H1 (cell line): ENCODE data around the gene SLAMF1. TPM values are rescaled to one million over a fixed set of nuclear protein-coding genes. Genes with fewer than 3 reads are reported as not detected.

Experiments used
- CBX8 ChIP-seq: fragments of 300-800, 300-1000 bp; sonication (generic); IDR thresholded peaks from 2 replicates; pipeline ENCODE4 v1.7.1; 2016; ENCODE audit warnings: low read depth, low read length, borderline replicate concordance
- CREB1 ChIP-seq: IDR thresholded peaks from 2 replicates; pipeline ENCODE4 v1.6.1; 2012; ENCODE audit warnings: inconsistent platforms
- EP300 ChIP-seq, 2 experiments: IDR thresholded peaks; 1 replicate in 1 of 2; 2 replicates in 1 of 2; pipeline ENCODE4 v1.6.1; 2011 to 2012; ENCODE audit warnings: low read depth in 2 of 2, low read length in 2 of 2, mild to moderate bottlenecking in 2 of 2, borderline replicate concordance in 1 of 2, inconsistent platforms in 1 of 2, moderate library complexity in 1 of 2
- HDAC6 ChIP-seq: IDR thresholded peaks from one replicate; pipeline ENCODE4 v1.7.1; 2012; ENCODE audit warnings: low read depth, mild to moderate bottlenecking, inconsistent platforms, low read length, moderate library complexity
- KDM5A ChIP-seq: fragments of 200-600 bp; IDR thresholded peaks from 2 replicates; pipeline ENCODE4 v1.7.1; 2012; ENCODE audit warnings: mild to moderate bottlenecking, low read length, inconsistent platforms, mixed read lengths
- MAFK ChIP-seq: IDR thresholded peaks from 2 replicates; pipeline ENCODE4 v1.6.1; 2012; ENCODE audit warnings: low read depth, mild to moderate bottlenecking, improper control_type of control experiment, low read length
- POU5F1 ChIP-seq: IDR thresholded peaks from 2 replicates; pipeline ENCODE4 v1.6.1; 2011; ENCODE audit warnings: low read depth, mild to moderate bottlenecking, low read length, moderate library complexity
- TCF12 ChIP-seq: IDR thresholded peaks from 2 replicates; pipeline ENCODE4 v1.6.1; 2011; ENCODE audit warnings: low read depth, mild to moderate bottlenecking, low read length
- YY1 ChIP-seq: IDR thresholded peaks from 2 replicates; pipeline ENCODE4 v1.6.1; 2011; ENCODE audit warnings: low read depth, mild to moderate bottlenecking, low read length
- polyA plus RNA-seq, 7 experiments: library from polyadenylated mRNA; depleted of rRNA in 3 of 7; stranded (reverse) in 5 of 7; unstranded in 2 of 7; fragments of >200 nt in 5 of 7; fragments of 200-250 nt in 2 of 7; gene quantifications; 1 replicate in 5 of 7; 2 replicates in 1 of 7; 4 replicates in 1 of 7; pipeline versions ENCODE4 v1.2.1 to v1.2.3, GENCODE V29; 2011 to 2013; ENCODE audit warnings: missing spikeins in 2 of 7, mixed read lengths in 2 of 7
- total RNA-seq: library from RNA; stranded (reverse); fragmentation: NEBNext Ultra II Directional; extraction: Animal tissue kit (Norgen Biotek cat#: 25700); gene quantifications from 2 replicates; pipeline ENCODE4 v1.2.1, GENCODE V29; 2021
- TF ChIP-seq, protein P1 (sequence below): fragments of 300-600 bp; sonication (generic); IDR thresholded peaks from 2 replicates; pipeline ENCODE4 v1.7.1; 2012; ENCODE audit warnings: low read length, moderate library complexity, mild to moderate bottlenecking, inconsistent platforms; ENCODE audit not compliant: insufficient replicate concordance

Gene SLAMF1
- total and polyA plus RNA-seq, 2 of the 8 experiments (the other 6 are each of a cell fraction or from before 2014, with no cell fraction given), result not detected

DNA sequence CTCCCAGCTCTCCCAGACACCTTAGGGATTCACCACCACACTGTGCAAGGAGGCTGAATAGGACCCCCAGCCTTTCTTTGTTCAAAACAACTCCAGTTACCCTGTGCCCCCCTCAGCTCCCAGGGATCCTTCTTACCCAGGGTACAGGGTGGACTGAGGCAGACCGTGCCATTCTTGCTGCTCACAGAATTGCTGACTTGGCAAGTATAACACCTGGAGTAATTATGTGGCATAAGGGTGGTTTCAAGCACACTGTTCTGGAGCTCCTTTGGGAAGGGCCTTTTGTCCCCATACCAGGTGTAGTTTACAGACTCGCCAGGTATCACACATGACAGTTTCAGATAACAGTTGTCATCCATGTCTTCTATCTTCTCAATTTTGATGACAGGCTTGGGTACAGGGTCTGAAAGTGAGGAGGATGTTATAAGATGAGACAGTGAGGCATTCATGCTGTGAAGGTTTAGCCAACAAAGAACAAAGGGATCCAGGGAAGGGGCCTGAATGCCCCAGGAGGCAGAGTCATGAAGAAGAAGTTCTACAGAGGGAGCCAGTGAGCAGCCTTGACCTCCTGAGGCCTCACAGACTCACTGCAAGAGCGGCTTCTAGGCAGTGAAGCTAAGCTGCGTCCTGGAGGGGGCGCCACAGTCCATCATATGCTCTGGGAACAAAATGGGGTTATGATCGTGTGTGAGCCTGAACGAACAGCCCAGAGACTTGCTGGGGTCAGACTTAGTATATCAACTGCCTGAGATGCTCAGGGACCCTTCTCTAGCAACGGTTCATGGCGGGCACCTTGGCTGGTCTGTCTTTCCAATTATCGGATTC is 34.4 kb upstream of the SLAMF1 start (continued):
- TF ChIP-seq, protein P1, sequence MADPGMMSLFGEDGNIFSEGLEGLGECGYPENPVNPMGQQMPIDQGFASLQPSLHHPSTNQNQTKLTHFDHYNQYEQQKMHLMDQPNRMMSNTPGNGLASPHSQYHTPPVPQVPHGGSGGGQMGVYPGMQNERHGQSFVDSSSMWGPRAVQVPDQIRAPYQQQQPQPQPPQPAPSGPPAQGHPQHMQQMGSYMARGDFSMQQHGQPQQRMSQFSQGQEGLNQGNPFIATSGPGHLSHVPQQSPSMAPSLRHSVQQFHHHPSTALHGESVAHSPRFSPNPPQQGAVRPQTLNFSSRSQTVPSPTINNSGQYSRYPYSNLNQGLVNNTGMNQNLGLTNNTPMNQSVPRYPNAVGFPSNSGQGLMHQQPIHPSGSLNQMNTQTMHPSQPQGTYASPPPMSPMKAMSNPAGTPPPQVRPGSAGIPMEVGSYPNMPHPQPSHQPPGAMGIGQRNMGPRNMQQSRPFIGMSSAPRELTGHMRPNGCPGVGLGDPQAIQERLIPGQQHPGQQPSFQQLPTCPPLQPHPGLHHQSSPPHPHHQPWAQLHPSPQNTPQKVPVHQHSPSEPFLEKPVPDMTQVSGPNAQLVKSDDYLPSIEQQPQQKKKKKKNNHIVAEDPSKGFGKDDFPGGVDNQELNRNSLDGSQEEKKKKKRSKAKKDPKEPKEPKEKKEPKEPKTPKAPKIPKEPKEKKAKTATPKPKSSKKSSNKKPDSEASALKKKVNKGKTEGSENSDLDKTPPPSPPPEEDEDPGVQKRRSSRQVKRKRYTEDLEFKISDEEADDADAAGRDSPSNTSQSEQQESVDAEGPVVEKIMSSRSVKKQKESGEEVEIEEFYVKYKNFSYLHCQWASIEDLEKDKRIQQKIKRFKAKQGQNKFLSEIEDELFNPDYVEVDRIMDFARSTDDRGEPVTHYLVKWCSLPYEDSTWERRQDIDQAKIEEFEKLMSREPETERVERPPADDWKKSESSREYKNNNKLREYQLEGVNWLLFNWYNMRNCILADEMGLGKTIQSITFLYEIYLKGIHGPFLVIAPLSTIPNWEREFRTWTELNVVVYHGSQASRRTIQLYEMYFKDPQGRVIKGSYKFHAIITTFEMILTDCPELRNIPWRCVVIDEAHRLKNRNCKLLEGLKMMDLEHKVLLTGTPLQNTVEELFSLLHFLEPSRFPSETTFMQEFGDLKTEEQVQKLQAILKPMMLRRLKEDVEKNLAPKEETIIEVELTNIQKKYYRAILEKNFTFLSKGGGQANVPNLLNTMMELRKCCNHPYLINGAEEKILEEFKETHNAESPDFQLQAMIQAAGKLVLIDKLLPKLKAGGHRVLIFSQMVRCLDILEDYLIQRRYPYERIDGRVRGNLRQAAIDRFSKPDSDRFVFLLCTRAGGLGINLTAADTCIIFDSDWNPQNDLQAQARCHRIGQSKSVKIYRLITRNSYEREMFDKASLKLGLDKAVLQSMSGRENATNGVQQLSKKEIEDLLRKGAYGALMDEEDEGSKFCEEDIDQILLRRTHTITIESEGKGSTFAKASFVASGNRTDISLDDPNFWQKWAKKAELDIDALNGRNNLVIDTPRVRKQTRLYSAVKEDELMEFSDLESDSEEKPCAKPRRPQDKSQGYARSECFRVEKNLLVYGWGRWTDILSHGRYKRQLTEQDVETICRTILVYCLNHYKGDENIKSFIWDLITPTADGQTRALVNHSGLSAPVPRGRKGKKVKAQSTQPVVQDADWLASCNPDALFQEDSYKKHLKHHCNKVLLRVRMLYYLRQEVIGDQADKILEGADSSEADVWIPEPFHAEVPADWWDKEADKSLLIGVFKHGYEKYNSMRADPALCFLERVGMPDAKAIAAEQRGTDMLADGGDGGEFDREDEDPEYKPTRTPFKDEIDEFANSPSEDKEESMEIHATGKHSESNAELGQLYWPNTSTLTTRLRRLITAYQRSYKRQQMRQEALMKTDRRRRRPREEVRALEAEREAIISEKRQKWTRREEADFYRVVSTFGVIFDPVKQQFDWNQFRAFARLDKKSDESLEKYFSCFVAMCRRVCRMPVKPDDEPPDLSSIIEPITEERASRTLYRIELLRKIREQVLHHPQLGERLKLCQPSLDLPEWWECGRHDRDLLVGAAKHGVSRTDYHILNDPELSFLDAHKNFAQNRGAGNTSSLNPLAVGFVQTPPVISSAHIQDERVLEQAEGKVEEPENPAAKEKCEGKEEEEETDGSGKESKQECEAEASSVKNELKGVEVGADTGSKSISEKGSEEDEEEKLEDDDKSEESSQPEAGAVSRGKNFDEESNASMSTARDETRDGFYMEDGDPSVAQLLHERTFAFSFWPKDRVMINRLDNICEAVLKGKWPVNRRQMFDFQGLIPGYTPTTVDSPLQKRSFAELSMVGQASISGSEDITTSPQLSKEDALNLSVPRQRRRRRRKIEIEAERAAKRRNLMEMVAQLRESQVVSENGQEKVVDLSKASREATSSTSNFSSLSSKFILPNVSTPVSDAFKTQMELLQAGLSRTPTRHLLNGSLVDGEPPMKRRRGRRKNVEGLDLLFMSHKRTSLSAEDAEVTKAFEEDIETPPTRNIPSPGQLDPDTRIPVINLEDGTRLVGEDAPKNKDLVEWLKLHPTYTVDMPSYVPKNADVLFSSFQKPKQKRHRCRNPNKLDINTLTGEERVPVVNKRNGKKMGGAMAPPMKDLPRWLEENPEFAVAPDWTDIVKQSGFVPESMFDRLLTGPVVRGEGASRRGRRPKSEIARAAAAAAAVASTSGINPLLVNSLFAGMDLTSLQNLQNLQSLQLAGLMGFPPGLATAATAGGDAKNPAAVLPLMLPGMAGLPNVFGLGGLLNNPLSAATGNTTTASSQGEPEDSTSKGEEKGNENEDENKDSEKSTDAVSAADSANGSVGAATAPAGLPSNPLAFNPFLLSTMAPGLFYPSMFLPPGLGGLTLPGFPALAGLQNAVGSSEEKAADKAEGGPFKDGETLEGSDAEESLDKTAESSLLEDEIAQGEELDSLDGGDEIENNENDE, result no peak
- TF ChIP-seq YY1 (peak; percentile 81; the same call in 1 of the 2 replicates), MAFK (peak; percentile 78), CREB1 (peak; percentile 48), POU5F1 (no peak), CBX8 (no peak), KDM5A (no peak), EP300 (IDR thresholded peaks at IDR 0.05; ENCODE audit: borderline replicate concordance in 1 of 2, low read depth in 2 of 2, low read length in 2 of 2) (no peak), TCF12 (no peak), HDAC6 (no peak)
